Activated CD4-positive, alpha-beta T cell treated with anti-CD3 and anti-CD28 coated beads, Interleukin-2, amount 50 U/mL, for 1 hour (primary cell): Measurements from ENCODE around the gene SMR3B.

Experiments
- DNase-seq: peaks from one replicate; pipeline ENCODE4 v3.0.0-alpha.2; 2020

The SMR3B gene

GRCh38 chr4:70382691-70383181 is at the start of gene SMR3B:
TSS of gene SMR3B (plus strand) at chr4:70383131. CDS start at chr4:70384511, 1,380 bp downstream.
- no peak for DNase-seq

GRCh38 chr4:70334681-70335080 is 48.2 kb upstream of the SMR3B start, which contains the start of gene CABS1:
TSS of gene CABS1 (plus strand) at chr4:70334981. CDS start at chr4:70335040, 59 bp downstream.
- no peak for DNase-seq

GRCh38 chr4:70336043-70336442 is 46.9 kb upstream of the SMR3B start:
- DNase-seq: no peak

GRCh38 chr4:70337886-70338420 is 45.0 kb upstream of the SMR3B start:
- no peak for DNase-seq

GRCh38 chr4:70356185-70356584 is 26.7 kb upstream of the SMR3B start:
- no peak for DNase-seq

- DNase-seq: no peak
Observed at GRCh38 chr4:70359115-70359661, 23.7 kb upstream of the SMR3B start.

GRCh38 chr4:70360460-70360859 is 22.5 kb upstream of the SMR3B start, which contains the start of gene SMR3A:
TSS of gene SMR3A (plus strand) at chr4:70360760. CDS start at chr4:70362116, 1,356 bp downstream.
- DNase-seq: no peak

- no peak for DNase-seq
Observed at GRCh38 chr4:70364002-70364401, 18.9 kb upstream of the SMR3B start.

- DNase-seq: no peak
Observed at GRCh38 chr4:70365479-70365878, 17.5 kb upstream of the SMR3B start.

GRCh38 chr4:70367813-70368212 is 15.1 kb upstream of the SMR3B start:
- no peak for DNase-seq

- no peak for DNase-seq
Observed at GRCh38 chr4:70371987-70372386, 10.9 kb upstream of the SMR3B start.

- DNase-seq: no peak
Observed at GRCh38 chr4:70372760-70373159, 10.2 kb upstream of the SMR3B start.

GRCh38 chr4:70380578-70380977 is 2.4 kb upstream of the SMR3B start:
- no peak for DNase-seq

- no peak for DNase-seq
Observed at GRCh38 chr4:70392057-70392776, 9.3 kb downstream of the SMR3B start.

- no peak for DNase-seq
Observed at GRCh38 chr4:70397580-70397979, 14.6 kb downstream of the SMR3B start, which contains the start of gene OPRPN. TSS of gene OPRPN (plus strand) at chr4:70397940. CDS start at chr4:70399286, 1,346 bp downstream.

- no peak for DNase-seq
Observed at GRCh38 chr4:70399319-70399718, 16.4 kb downstream of the SMR3B start.

- no peak for DNase-seq
Observed at GRCh38 chr4:70402762-70403161, 19.8 kb downstream of the SMR3B start.

GRCh38 chr4:70405765-70406164 is 22.8 kb downstream of the SMR3B start:
- DNase-seq: no peak

GRCh38 chr4:70425306-70425705 is 42.4 kb downstream of the SMR3B start:
- DNase-seq: no peak

GRCh38 chr4:70426789-70427188 is 43.9 kb downstream of the SMR3B start:
- DNase-seq: no peak

GRCh38 chr4:70437197-70437596 is 54.3 kb downstream of the SMR3B start:
- DNase-seq: no peak
